GM13977 (cell line): Measurements from ENCODE around the gene SMG9.

Experiments
- DNase-seq: peaks from one replicate; pipeline ENCODE4 v3.0.0; 2012; ENCODE audit warnings: low spot score
- in situ Hi-C: fragments of 300-500 bp; cut with MboI; formaldehyde crosslinking; loops from one replicate; pipeline ENCODE4 v1.12.0; 2022; ENCODE audit warnings: low sequenced_read_pairs, low pct_unique_long_range_greater_than_20kb, mixed read lengths, inconsistent platforms; ENCODE audit not compliant: unreplicated experiment
- TF ChIP-seq, protein P1 (sequence below): IDR thresholded peaks from 2 replicates; pipeline ENCODE4 v1.5.1; 2012; ENCODE audit warnings: mild to moderate bottlenecking, control low read depth; ENCODE audit not compliant: insufficient read depth; ENCODE audit errors: extremely low read depth, missing control alignments

SMG9 gene

DNA sequence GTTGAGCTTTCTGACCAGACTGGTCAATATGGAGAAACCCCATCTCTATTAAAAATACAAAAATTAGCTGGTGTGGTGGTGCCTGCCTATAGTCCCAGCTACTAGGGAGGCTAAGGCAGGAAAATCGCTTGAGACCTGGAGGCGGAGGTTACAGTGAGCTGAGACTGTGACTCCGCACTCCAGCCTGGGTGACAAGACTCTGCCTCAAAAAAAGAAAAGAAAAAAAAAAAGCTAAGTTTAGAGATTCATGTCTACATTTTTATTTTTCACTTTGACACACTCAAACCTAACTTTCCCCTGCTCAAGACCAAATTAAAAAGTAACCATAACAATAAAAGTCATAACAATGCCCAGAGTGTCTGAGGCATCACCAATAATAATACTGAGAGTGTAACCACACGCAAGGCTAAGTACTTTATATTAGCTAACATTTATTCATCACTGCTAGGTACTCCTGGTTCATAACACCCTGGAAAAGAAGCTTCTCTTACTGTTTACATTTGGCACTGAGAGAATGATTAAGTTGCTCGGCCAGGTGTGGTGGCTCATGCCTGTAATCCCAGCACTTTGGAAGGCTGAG is 33.2 kb downstream of the SMG9 start:
- TF ChIP-seq, protein P1, sequence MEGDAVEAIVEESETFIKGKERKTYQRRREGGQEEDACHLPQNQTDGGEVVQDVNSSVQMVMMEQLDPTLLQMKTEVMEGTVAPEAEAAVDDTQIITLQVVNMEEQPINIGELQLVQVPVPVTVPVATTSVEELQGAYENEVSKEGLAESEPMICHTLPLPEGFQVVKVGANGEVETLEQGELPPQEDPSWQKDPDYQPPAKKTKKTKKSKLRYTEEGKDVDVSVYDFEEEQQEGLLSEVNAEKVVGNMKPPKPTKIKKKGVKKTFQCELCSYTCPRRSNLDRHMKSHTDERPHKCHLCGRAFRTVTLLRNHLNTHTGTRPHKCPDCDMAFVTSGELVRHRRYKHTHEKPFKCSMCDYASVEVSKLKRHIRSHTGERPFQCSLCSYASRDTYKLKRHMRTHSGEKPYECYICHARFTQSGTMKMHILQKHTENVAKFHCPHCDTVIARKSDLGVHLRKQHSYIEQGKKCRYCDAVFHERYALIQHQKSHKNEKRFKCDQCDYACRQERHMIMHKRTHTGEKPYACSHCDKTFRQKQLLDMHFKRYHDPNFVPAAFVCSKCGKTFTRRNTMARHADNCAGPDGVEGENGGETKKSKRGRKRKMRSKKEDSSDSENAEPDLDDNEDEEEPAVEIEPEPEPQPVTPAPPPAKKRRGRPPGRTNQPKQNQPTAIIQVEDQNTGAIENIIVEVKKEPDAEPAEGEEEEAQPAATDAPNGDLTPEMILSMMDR = no peak
- no peak for DNase-seq
- in situ Hi-C loops = no loop called here

DNA sequence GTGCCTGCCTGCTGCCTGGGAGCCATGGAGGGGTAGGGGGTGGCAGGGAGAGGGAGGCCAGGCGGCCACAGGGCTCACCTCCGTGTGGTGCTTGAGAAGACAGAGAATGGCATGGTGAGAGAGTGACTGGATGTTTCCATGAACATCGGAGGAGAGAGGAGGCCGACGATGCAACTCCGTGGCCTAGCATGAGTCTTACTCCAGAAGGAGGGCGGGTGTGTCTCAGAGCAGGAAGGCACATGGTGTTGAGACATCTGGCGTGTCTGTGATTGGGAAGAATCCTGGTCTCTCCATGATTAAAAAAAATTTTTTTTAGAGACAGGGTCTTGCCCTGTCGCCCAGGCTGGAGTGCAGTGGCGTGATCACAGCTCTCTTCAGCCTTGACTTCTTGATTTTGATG is 33.8 kb downstream of the SMG9 start:
- DNase-seq = no peak
- TF ChIP-seq, protein P1 = no peak
- in situ Hi-C loops = no loop called here

DNA sequence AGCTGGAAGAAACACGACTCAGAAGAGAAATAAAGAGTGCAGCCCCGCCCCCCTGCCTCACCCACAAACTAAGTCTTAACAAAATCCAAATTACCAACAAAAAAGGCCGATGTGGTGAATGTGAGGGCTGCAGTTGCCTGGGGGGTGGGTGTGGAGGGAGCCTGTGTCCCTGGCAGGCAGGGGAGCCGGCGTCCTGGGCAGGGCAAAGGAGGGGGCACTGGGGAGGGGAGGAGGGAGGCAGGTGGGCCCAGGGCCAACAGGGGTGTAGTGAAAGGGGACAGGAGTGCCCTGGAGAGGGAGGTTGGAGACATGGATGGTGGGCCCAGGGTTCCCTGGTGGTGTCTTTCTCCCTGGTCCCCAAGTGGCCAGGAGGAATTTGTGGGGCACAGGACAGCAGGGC is 34.8 kb downstream of the SMG9 start:
- in situ Hi-C loops = no loop called here
- TF ChIP-seq, protein P1 = no peak
- no peak for DNase-seq

DNA sequence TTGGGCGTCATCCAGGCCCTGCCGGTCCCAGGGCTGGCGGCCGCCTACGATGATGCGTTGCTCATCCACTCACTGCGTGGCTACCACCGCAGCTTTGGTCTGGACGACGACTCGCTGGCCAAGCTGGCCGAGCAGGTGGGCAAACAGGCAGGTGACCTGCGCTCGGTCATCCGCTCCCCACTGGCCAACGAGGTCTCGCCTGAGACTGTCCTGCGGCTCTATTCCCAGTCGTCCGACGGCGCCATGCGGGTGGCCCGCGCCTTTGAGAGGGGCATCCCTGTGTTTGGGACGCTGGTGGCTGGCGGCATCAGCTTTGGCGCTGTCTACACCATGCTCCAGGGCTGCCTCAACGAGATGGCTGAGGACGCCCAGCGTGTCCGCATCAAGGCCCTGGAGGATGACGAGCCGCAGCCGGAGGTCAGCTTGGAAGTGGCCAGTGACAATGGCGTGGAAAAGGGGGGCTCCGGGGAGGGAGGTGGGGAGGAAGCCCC is 35.3 kb downstream of the SMG9 start:
- TF ChIP-seq, protein P1 = no peak
- in situ Hi-C loops = no loop called here
- DNase-seq = no peak

DNA sequence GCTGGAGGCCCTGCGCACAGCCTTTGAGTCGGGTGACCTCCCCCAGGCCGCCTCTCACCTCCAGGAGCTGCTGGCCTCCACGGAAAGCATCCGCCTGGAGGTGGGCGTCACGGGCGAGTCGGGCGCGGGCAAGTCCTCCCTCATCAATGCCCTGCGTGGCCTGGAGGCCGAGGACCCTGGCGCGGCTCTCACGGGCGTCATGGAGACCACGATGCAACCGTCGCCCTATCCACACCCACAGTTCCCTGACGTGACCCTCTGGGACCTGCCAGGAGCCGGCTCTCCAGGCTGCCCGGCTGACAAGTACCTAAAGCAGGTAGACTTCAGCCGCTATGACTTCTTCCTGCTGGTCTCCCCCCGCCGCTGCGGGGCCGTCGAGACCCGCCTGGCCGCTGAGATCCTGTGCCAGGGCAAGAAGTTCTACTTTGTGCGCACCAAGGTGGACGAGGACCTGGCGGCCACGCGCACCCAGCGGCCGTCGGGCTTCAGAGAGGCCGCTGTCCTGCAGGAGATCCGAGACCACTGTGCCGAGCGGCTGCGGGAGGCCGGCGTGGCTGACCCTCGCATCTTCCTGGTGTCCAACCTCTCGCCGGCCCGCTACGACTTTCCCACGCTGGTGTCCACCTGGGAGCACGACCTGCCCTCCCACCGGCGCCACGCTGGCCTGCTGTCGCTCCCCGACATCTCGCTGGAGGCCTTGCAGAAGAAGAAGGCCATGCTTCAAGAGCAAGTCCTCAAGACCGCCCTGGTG is 36.0 kb downstream of the SMG9 start:
- DNase-seq = no peak
- in situ Hi-C loops = no loop called here
- TF ChIP-seq, protein P1 = no peak

DNA sequence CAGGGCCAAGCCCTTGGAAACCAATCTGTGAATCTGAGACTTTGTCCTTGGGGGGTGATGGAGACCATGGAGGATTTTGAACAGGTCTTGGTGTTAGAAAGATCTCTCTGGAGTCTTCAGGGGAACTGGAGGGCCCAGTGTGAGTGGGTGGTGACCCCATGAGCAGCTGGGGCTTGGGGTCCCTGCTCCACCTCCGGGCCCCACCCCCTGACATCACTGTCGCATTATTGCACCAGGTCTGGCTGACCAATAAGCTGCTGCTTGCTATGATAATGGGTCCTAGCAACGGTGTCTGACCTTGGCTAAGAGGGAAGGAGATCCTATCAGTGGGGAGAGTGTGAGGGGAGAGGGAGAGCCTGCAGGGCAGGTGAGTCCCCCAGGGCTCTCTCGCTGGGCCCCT is 39.0 kb downstream of the SMG9 start, which contains the start of gene IRGC:
Gene IRGC, plus strand, starts transcription at position 301 of the 400 bp plus-strand sequence. CDS start 2,483 bp downstream, outside the sequence.
- in situ Hi-C loops = no loop called here
- DNase-seq = no peak
- TF ChIP-seq, protein P1 = no peak
